IPS-20b (cell line): ENCODE measurements around the gene PLEKHM3.

ENCODE experiments used
- H3K27ac ChIP-seq: one replicate; pipeline ENCODE4 v1.5.1; 2013; ENCODE audit warnings: low read length
- H3K27me3 ChIP-seq: 2 replicates; pipeline ENCODE4 v1.6.1; 2013; ENCODE audit warnings: mild to moderate bottlenecking, low read length, inconsistent platforms; ENCODE audit not compliant: insufficient read depth
- H3K36me3 ChIP-seq: 2 replicates; pipeline ENCODE4 v1.6.1; 2013; ENCODE audit warnings: low read depth, mild to moderate bottlenecking, inconsistent platforms, low read length, moderate library complexity; ENCODE audit not compliant: insufficient read depth
- H3K4me1 ChIP-seq: 2 replicates; pipeline ENCODE4 v1.6.1; 2013; ENCODE audit warnings: mild to moderate bottlenecking, control low read depth, inconsistent platforms, low read length, moderate library complexity; ENCODE audit not compliant: insufficient read depth
- H3K4me3 ChIP-seq: 2 replicates; pipeline ENCODE4 v1.5.1; 2013; ENCODE audit warnings: mild to moderate bottlenecking, low read length, inconsistent platforms
- H3K9ac ChIP-seq: 2 replicates; pipeline ENCODE4 v1.6.1; 2013; ENCODE audit warnings: low read depth, mild to moderate bottlenecking, inconsistent platforms, low read length, moderate library complexity
- H3K9me3 ChIP-seq: 2 replicates; pipeline ENCODE4 v1.6.1; 2013; ENCODE audit warnings: mild to moderate bottlenecking, low read depth, low read length, inconsistent platforms; ENCODE audit not compliant: insufficient read depth

PLEKHM3 gene

GRCh38 chr2:207787017-207787416 is 238.3 kb downstream of the PLEKHM3 start:
- H3K9me3 ChIP-seq = no peaks in the 10 kb centered on the region
- no peak overlapping the region for H3K9ac ChIP-seq
- H3K27ac ChIP-seq = no peak overlapping the region
- H3K4me3 ChIP-seq = no peak overlapping the region
- no peaks in the 10 kb centered on the region for H3K36me3 ChIP-seq
- peaks cover 3% of the 10 kb centered on the region; the same call in 1 of the 2 replicates for H3K4me1 ChIP-seq
- no peaks in the 10 kb centered on the region for H3K27me3 ChIP-seq

- H3K27ac ChIP-seq = no peak overlapping the region
- no peaks in the 10 kb centered on the region for H3K4me1 ChIP-seq
Measured at GRCh38 chr2:207784898-207785297, 240.4 kb downstream of the PLEKHM3 start.

GRCh38 chr2:207783514-207783913 is 241.8 kb downstream of the PLEKHM3 start:
- Histone ChIP-seq H3K27me3 (peaks cover 3% of the 10 kb centered on the region; the same call in 1 of the 2 replicates), H3K27ac (no peak overlapping the region), H3K4me3 (no peak overlapping the region), H3K9ac (no peak overlapping the region), H3K36me3 (no peaks in the 10 kb centered on the region), H3K9me3 (no peaks in the 10 kb centered on the region), H3K4me1 (no peaks in the 10 kb centered on the region)

More at GRCh38 chr2:207784898-207785297, 240.4 kb downstream of the PLEKHM3 start:
- Histone ChIP-seq H3K9ac (no peak overlapping the region), H3K4me3 (no peak overlapping the region), H3K36me3 (no peaks in the 10 kb centered on the region), H3K27me3 (no peaks in the 10 kb centered on the region), H3K9me3 (no peaks in the 10 kb centered on the region)

- H3K9me3 ChIP-seq = no peaks in the 10 kb centered on the region
- H3K27me3 ChIP-seq = peaks cover 6% of the 10 kb centered on the region; the same call in 1 of the 2 replicates
- H3K27ac ChIP-seq = no peak overlapping the region
- no peaks in the 10 kb centered on the region for H3K4me1 ChIP-seq
- H3K9ac ChIP-seq = no peak overlapping the region
- no peak overlapping the region for H3K4me3 ChIP-seq
- no peaks in the 10 kb centered on the region for H3K36me3 ChIP-seq
Measured at GRCh38 chr2:207782238-207783030, 242.9 kb downstream of the PLEKHM3 start.

GRCh38 chr2:207779523-207779922 is 245.8 kb downstream of the PLEKHM3 start:
- H3K27ac ChIP-seq = no peak overlapping the region
- no peaks in the 10 kb centered on the region for H3K9me3 ChIP-seq
- H3K27me3 ChIP-seq = peaks cover 6% of the 10 kb centered on the region; the same call in 1 of the 2 replicates
- peaks cover 6% of the 10 kb centered on the region; the same call in 1 of the 2 replicates for H3K4me1 ChIP-seq
- H3K4me3 ChIP-seq = no peak overlapping the region
- no peaks in the 10 kb centered on the region for H3K36me3 ChIP-seq
- H3K9ac ChIP-seq = no peak overlapping the region

GRCh38 chr2:207778298-207778882 is 246.9 kb downstream of the PLEKHM3 start:
- no peak overlapping the region for H3K27ac ChIP-seq
- H3K4me1 ChIP-seq = peaks cover 6% of the 10 kb centered on the region; the same call in 1 of the 2 replicates

GRCh38 chr2:207777124-207777523 is 248.2 kb downstream of the PLEKHM3 start:
- peaks cover 13% of the 10 kb centered on the region; the same call in 1 of the 2 replicates for H3K4me1 ChIP-seq
- H3K4me3 ChIP-seq = no peak overlapping the region
- no peak overlapping the region for H3K27ac ChIP-seq
- no peaks in the 10 kb centered on the region for H3K36me3 ChIP-seq
- no peaks in the 10 kb centered on the region for H3K9me3 ChIP-seq
- peaks cover 6% of the 10 kb centered on the region; the same call in 1 of the 2 replicates for H3K27me3 ChIP-seq
- H3K9ac ChIP-seq = no peak overlapping the region

More at GRCh38 chr2:207778298-207778882, 246.9 kb downstream of the PLEKHM3 start:
- Histone ChIP-seq H3K36me3 (no peaks in the 10 kb centered on the region), H3K9ac (no peak overlapping the region), H3K4me3 (no peak overlapping the region), H3K27me3 (peaks cover 6% of the 10 kb centered on the region; the same call in 1 of the 2 replicates), H3K9me3 (no peaks in the 10 kb centered on the region)

GRCh38 chr2:207775473-207775872 is 249.9 kb downstream of the PLEKHM3 start:
- H3K36me3 ChIP-seq = no peaks in the 10 kb centered on the region
- H3K9ac ChIP-seq = no peak overlapping the region
- H3K27me3 ChIP-seq = peaks cover 17% of the 10 kb centered on the region; the same call in 1 of the 2 replicates
- H3K9me3 ChIP-seq = no peaks in the 10 kb centered on the region
- H3K27ac ChIP-seq = no peak overlapping the region
- H3K4me1 ChIP-seq = peaks cover 19% of the 10 kb centered on the region; the same call in 1 of the 2 replicates
- H3K4me3 ChIP-seq = no peak overlapping the region

- Histone ChIP-seq H3K27me3 (peaks cover 29% of the 10 kb centered on the region), H3K9me3 (no peaks in the 10 kb centered on the region), H3K27ac (no peak overlapping the region), H3K4me1 (peaks cover 19% of the 10 kb centered on the region; the same call in 1 of the 2 replicates), H3K36me3 (peaks cover 3% of the 10 kb centered on the region), H3K4me3 (no peak overlapping the region), H3K9ac (no peak overlapping the region)
Measured at GRCh38 chr2:207772844-207773205, 252.5 kb downstream of the PLEKHM3 start.

- Histone ChIP-seq H3K27me3 (peaks cover 34% of the 10 kb centered on the region), H3K4me1 (peaks cover 19% of the 10 kb centered on the region; the same call in 1 of the 2 replicates), H3K4me3 (no peak overlapping the region), H3K9me3 (no peaks in the 10 kb centered on the region), H3K27ac (no peak overlapping the region), H3K36me3 (peaks cover 9% of the 10 kb centered on the region), H3K9ac (no peak overlapping the region)
Measured at GRCh38 chr2:207772081-207772843, 253.1 kb downstream of the PLEKHM3 start.

- Histone ChIP-seq H3K4me1 (peaks cover 20% of the 10 kb centered on the region; the same call in 1 of the 2 replicates), H3K9ac (no peak overlapping the region), H3K27me3 (peaks cover 42% of the 10 kb centered on the region), H3K36me3 (peaks cover 15% of the 10 kb centered on the region), H3K4me3 (peak overlapping the region; percentile 85; the same call in 1 of the 2 replicates), H3K9me3 (no peaks in the 10 kb centered on the region), H3K27ac (no peak overlapping the region)
Measured at GRCh38 chr2:207771421-207771820, 253.9 kb downstream of the PLEKHM3 start.
